Tibial nerve (tissue), 4 donors: ENCODE measurements around the gene FGFR3.

ENCODE experiments used
- EP300 ChIP-seq, 2 donors: sonication (generic); formaldehyde crosslinking; IDR thresholded peaks; one replicate each; pipeline ENCODE4 v1.6.1; 2017; ENCODE audit warnings: antibody characterized with exemption in 2 of 2, mild to moderate bottlenecking in 1 of 2
- POLR2A ChIP-seq, 2 donors: fragments of 450-650 bp; IDR thresholded peaks; one replicate each; pipeline ENCODE4 v1.6.1; 2017; ENCODE audit warnings: antibody characterized with exemption in 2 of 2, mild to moderate bottlenecking in 2 of 2, moderate library complexity in 2 of 2
- TF ChIP-seq, protein P1 (sequence below), 5 experiments: fragments of 200-600 bp in 3 of 5; fragments of 450-650 bp in 2 of 5; sonication (generic) in 3 of 5; IDR thresholded peaks; one replicate each; pipeline ENCODE4 v1.5.1; 2016 to 2019; ENCODE audit warnings: antibody characterized with exemption in 5 of 5, mild to moderate bottlenecking in 3 of 5, moderate library complexity in 2 of 5

DNA sequence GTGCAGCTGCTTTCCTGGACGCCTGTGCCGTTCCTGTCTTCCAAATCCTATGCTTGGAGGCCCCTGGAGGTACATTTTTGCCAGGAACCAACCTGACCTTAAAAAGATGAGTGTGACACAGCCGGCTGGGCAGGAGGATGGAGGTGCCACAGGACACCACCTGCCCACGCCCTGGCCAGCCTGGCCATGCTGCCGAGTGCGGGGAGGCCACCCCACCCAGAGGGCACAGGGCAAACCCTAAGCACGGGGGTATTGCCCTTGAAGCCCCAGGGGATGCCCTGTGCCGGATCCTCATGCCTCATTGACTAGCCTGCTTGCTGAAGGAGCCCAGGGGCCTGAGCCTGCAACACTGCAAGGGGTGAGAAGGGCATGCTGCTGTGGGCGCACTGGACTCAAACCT is 20.1 kb downstream of the FGFR3 start:
- TF ChIP-seq, protein P1, sequence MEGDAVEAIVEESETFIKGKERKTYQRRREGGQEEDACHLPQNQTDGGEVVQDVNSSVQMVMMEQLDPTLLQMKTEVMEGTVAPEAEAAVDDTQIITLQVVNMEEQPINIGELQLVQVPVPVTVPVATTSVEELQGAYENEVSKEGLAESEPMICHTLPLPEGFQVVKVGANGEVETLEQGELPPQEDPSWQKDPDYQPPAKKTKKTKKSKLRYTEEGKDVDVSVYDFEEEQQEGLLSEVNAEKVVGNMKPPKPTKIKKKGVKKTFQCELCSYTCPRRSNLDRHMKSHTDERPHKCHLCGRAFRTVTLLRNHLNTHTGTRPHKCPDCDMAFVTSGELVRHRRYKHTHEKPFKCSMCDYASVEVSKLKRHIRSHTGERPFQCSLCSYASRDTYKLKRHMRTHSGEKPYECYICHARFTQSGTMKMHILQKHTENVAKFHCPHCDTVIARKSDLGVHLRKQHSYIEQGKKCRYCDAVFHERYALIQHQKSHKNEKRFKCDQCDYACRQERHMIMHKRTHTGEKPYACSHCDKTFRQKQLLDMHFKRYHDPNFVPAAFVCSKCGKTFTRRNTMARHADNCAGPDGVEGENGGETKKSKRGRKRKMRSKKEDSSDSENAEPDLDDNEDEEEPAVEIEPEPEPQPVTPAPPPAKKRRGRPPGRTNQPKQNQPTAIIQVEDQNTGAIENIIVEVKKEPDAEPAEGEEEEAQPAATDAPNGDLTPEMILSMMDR (IDR thresholded peaks at IDR 0.05) = no peak
- no peak for TF ChIP-seq POLR2A (IDR thresholded peaks at IDR 0.05)
- TF ChIP-seq EP300 (IDR thresholded peaks at IDR 0.05) = no peak
